Adrenal gland (tissue), 5 donors: ENCODE data around the gene GLI1.

ENCODE experiments used
- POLR2A ChIP-seq, 2 donors: fragments of 450-650 bp; IDR thresholded peaks; one replicate each; pipeline ENCODE4 v1.6.1; 2017; ENCODE audit warnings: antibody characterized with exemption in 2 of 2, mild to moderate bottlenecking in 2 of 2, moderate library complexity in 1 of 2
- TF ChIP-seq, protein P1 (sequence below), 6 experiments: fragments of 450-650 bp in 4 of 6; fragments of 200-600 bp in 2 of 6; sonication (generic) in 1 of 6; IDR thresholded peaks; 1 replicate in 5 of 6; 2 replicates in 1 of 6; pipeline versions ENCODE4 v1.5.1 to v1.8.0; 2016 to 2021; ENCODE audit warnings: antibody characterized with exemption in 6 of 6, mild to moderate bottlenecking in 2 of 6, moderate library complexity in 1 of 6
- donor health status: DM: no; HTN: no; CAD: no.

DNA sequence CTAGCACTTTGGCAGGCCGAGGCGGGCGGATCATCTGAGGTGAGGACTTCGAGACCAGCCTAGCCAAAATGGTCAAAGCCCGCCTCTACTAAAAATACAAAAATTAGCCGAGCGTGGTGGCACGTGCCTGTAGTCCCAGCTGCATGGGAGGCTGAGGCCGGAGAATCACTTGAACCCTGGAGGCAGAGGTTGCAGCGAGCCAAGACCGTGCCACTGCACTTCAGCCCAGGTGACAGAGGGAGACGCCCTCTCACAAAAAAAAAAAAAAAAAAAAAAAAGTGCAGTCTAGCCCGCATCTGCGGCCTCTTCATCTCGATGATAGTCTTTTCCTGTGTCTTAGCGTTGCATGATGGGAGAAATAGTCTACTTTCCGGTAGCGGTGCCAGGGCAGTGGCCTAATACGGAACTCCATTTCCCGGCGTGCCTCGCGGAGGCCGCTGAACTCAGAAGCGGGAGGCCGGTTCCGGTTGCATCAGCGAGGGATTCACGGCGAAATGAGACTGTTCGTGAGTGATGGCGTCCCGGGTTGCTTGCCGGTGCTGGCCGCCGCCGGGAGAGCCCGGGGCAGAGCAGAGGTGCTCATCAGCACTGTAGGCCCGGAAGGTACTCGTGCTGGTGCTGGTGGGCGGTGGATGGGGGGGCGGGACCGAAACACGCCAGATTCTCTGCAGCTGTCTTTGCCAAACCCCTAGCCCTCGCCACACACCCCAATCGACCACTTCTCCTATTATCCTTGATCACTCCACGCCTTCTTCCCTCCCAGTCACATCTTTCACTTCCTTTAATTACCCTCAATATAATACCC lies 28.2 kb downstream of the GLI1 start, which contains the start of gene MARS1:
- TF ChIP-seq, protein P1, sequence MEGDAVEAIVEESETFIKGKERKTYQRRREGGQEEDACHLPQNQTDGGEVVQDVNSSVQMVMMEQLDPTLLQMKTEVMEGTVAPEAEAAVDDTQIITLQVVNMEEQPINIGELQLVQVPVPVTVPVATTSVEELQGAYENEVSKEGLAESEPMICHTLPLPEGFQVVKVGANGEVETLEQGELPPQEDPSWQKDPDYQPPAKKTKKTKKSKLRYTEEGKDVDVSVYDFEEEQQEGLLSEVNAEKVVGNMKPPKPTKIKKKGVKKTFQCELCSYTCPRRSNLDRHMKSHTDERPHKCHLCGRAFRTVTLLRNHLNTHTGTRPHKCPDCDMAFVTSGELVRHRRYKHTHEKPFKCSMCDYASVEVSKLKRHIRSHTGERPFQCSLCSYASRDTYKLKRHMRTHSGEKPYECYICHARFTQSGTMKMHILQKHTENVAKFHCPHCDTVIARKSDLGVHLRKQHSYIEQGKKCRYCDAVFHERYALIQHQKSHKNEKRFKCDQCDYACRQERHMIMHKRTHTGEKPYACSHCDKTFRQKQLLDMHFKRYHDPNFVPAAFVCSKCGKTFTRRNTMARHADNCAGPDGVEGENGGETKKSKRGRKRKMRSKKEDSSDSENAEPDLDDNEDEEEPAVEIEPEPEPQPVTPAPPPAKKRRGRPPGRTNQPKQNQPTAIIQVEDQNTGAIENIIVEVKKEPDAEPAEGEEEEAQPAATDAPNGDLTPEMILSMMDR (IDR thresholded peaks at IDR 0.05) = peak in 1 of 6 experiments; percentile 18
- TF ChIP-seq POLR2A (IDR thresholded peaks at IDR 0.05) = peak in 1 of 2 donors; percentile 74
